Mesodermal cell (in vitro differentiated cells): ENCODE measurements around the gene MAMLD1.

ENCODE experiments used
- H3K27ac ChIP-seq: 2 replicates; pipeline ENCODE4 v1.7.0; 2013; ENCODE audit warnings: mild to moderate bottlenecking, low read depth, low read length, moderate library complexity; ENCODE audit not compliant: severe bottlenecking
- H3K36me3 ChIP-seq: 2 replicates; pipeline ENCODE4 v1.7.1; 2013; ENCODE audit warnings: mild to moderate bottlenecking, low read length, moderate library complexity; ENCODE audit not compliant: control insufficient read depth, insufficient read depth
- H3K4me1 ChIP-seq: one replicate; pipeline ENCODE4 v1.7.1; 2013; ENCODE audit warnings: mild to moderate bottlenecking, low read length; ENCODE audit not compliant: insufficient read depth, control insufficient read depth, poor library complexity, severe bottlenecking
- H3K4me3 ChIP-seq: 2 replicates; pipeline ENCODE4 v1.7.0; 2013; ENCODE audit warnings: low read length, control low read depth, mild to moderate bottlenecking; ENCODE audit not compliant: insufficient read depth, poor library complexity, severe bottlenecking; ENCODE audit errors: extremely low read depth
- H3K9me3 ChIP-seq: 2 replicates; pipeline ENCODE4 v1.7.1; 2013; ENCODE audit warnings: mild to moderate bottlenecking, low read length, moderate library complexity; ENCODE audit not compliant: control insufficient read depth
- WGBS, 2 experiments: methylation state at CpG; one replicate each; pipeline ENCODE4 v1.1.5; 2013; ENCODE audit warnings: missing lambda C conversion rate in 2 of 2; ENCODE audit not compliant: insufficient coverage in 2 of 2; 5-methylcytosine and 5-hydroxymethylcytosine counted together

The MAMLD1 gene

DNA sequence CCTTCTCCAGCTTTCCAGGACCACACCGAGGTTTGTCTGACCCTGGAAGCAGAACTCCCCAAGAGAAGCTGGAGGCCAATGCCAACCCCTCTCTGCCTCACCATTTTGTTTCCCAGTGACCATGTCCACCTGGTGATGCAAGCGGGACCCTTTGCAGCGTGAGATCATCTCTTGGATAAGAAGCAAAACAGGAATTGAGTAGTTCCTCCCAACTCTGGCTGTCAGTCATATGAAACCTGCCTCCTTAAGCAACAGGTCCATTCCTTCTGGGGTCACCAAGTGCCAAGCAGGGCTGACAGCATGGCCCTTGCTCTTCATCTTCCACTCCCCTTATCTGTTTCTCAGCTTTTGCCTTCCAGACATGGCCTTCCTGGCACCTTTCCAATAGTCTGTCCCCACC is 164.0 kb downstream of the MAMLD1 start:
- Histone ChIP-seq H3K4me1 (no peaks in the 10 kb centered on the region), H3K36me3 (no peaks in the 10 kb centered on the region), H3K9me3 (no peaks in the 10 kb centered on the region), H3K4me3 (no peak overlapping the region), H3K27ac (no peak overlapping the region)
- no CpG with 5 or more reads among the region's 3 CpGs for WGBS, 2 experiments

DNA sequence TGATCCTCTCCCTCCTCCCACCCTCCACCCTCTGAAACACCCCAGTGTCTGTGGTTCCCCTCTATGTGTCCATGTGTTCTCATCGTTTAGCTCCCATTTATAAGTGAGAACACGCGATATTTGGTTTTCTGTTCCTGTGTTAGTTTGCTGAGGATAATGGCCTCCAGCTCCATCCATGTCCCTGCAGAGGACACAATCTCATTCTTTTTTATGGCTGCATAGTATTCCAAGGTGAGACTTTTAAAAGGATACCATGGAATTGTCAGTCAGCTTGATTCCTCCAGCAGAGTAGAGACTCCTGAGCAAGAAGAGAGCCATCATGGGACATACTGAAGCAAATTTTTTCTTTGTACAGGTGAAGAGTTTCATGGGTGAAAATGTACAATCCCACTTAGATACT is 166.5 kb downstream of the MAMLD1 start:
- Histone ChIP-seq H3K27ac (no peak overlapping the region), H3K4me3 (no peak overlapping the region), H3K9me3 (no peaks in the 10 kb centered on the region), H3K4me1 (no peaks in the 10 kb centered on the region), H3K36me3 (no peaks in the 10 kb centered on the region)
- WGBS, 2 experiments, result no CpG with 5 or more reads among the region's 3 CpGs

DNA sequence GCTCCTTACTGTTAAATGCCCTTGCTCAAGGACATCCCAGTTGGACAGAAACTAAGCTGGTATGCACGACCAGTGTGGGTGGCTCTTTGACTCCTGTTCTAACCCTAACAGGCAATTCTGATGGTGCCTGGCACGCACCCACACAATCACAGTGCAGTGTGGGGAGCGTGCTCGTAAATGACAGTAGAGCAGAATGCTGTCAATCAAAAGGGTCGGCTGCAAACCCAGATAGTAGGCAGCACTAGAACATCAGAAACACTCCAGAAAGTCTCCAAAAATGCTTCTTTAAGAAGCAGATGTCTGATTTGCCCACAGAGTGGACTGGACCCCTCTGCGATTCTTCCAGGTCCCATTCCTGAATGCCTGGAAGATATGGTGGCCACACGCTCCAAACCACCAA is 167.7 kb downstream of the MAMLD1 start:
- Histone ChIP-seq H3K4me3 (no peak overlapping the region), H3K36me3 (no peaks in the 10 kb centered on the region), H3K9me3 (no peaks in the 10 kb centered on the region), H3K4me1 (no peaks in the 10 kb centered on the region), H3K27ac (no peak overlapping the region)
- 89% methylated on average over 3 of the region's 7 CpGs; no CpG with 5 or more reads in 1 of the 2 experiments for whole genome bisulfite sequencing, 2 experiments

DNA sequence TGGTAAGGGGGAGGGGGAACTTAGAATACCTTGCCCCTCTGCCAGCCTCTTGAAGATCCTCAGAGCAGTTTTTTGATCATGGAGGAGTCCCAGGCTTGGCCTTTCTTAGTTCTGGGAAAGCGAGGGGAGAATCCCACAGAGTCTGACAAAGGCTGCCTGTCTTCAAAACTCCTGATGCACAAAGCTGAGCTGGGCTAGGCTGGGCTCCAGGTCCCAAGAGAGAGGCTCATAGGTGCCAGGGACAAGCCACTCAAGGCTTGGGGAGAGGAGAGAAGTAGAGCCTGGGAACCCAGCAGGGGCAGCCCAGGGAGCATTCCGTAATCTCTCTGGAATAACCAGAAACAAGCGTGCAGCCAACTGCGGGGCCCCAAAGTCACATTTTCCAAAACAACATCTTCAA is 168.3 kb downstream of the MAMLD1 start:
- Histone ChIP-seq H3K9me3 (no peaks in the 10 kb centered on the region), H3K4me1 (no peaks in the 10 kb centered on the region), H3K27ac (no peak overlapping the region), H3K4me3 (no peak overlapping the region), H3K36me3 (no peaks in the 10 kb centered on the region)
- 100% methylated on average over 1 of the region's 4 CpGs; no CpG with 5 or more reads in 1 of the 2 experiments for WGBS, 2 experiments

DNA sequence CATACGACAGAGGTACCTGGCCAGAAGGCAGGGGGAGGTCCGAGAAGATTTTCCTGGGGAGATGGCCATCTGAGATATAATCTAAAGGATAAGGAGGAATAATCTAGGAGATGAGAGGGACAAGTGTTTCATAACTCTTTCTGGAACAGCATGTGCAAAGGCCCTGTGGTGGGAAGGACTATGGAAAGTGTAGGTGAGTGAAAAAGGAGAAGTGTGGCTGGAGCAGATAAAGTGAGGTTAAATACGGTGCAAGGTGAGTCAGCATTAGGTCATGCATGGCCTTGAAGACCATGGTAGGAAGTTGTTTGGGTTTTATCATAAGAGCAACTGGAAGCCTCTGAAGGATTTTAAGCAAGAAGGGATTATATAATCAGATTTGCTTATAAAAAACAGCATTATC is 170.7 kb downstream of the MAMLD1 start:
- no peaks in the 10 kb centered on the region for H3K36me3 ChIP-seq
- WGBS, 2 experiments, result 100% methylated on average over 1 of the region's 3 CpGs; no CpG with 5 or more reads in 1 of the 2 experiments
- no peaks in the 10 kb centered on the region for H3K9me3 ChIP-seq
- no peak overlapping the region for H3K4me3 ChIP-seq
- no peaks in the 10 kb centered on the region for H3K4me1 ChIP-seq
- H3K27ac ChIP-seq, result no peak overlapping the region

DNA sequence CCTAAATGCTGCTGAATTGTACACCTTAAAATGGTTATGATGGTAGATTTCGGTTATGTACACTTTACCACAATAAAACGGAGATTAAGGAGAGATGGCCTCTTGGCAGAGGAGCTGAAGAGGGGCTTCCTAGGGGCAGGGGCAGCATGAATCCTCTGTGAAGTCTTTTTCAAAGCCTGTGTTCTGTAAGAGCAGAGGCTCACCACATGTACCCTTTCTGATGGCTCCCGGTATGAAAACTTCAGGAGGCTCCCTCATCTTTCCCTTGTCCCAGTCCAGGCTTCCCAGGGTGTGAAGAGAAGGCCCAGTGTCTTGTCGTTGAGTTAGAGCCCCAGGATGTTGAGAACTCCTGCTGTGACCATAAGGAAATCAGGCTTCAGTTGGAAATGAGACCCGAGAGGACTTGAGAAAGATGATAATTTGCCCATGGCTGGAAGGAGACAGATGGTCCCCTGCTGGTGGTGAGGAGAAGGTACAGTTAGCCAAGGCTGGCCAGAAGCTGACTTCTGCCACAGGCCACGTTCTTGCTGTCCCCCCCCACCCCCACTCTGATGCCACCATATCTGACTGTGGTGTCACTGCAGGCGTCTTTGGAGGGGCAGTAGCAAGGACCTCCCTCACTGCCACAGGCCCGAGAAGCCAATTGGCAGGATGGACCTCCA is 173.5 kb downstream of the MAMLD1 start:
- Histone ChIP-seq H3K4me3 (no peak overlapping the region), H3K4me1 (no peaks in the 10 kb centered on the region), H3K9me3 (no peaks in the 10 kb centered on the region), H3K36me3 (no peaks in the 10 kb centered on the region), H3K27ac (no peak overlapping the region)
- WGBS, 2 experiments, result 80% methylated on average over 2 of the region's 8 CpGs; no CpG with 5 or more reads in 1 of the 2 experiments

DNA sequence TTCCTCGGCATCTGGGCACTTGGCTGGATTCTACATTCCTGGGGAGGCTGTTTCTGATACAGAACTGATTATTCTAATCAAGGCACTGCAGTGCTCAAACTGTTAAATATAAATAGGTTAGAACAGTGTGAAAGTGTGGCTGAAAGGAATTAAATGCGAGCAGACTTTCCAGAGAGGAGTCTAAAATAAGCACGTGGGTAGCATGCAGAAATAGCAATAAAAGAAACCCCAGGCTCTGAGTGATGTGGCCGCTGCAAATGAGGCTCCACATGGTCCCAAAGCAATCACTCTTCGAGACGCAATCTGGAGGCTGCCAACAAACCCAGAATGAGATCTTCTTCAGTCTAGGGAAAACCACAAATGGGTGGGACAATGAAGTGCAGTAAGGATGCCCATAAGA is 174.7 kb downstream of the MAMLD1 start:
- H3K4me1 ChIP-seq, result no peaks in the 10 kb centered on the region
- H3K4me3 ChIP-seq, result no peak overlapping the region
- 86 to 91% methylated on average over 4 to 5 of the region's 6 CpGs for WGBS, 2 experiments
- no peak overlapping the region for H3K27ac ChIP-seq
- H3K36me3 ChIP-seq, result no peaks in the 10 kb centered on the region
- no peaks in the 10 kb centered on the region for H3K9me3 ChIP-seq

DNA sequence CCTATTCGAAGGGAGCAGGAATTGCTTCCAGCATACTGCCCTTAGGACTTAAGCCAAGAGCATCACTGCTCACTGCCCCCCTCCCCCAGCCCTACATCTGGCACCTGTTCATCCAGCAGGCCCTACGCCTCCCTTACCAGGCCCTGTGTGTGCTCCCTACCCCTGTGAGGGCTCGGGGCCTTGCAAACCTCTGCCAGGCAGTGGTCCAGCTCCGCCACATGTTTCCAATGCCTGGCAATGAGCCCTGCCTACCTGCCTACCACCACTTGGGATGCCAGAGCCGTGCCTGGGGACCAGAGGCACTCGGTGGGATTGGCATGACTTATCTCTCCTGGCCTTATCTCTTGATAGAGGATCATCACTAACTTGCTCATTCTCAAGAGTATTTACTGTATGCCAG is 177.8 kb downstream of the MAMLD1 start:
- 82 to 87% methylated on average over 3 of the region's 6 CpGs for WGBS, 2 experiments
- Histone ChIP-seq H3K27ac (no peak overlapping the region), H3K9me3 (no peaks in the 10 kb centered on the region), H3K4me3 (no peak overlapping the region), H3K4me1 (no peaks in the 10 kb centered on the region), H3K36me3 (no peaks in the 10 kb centered on the region)

DNA sequence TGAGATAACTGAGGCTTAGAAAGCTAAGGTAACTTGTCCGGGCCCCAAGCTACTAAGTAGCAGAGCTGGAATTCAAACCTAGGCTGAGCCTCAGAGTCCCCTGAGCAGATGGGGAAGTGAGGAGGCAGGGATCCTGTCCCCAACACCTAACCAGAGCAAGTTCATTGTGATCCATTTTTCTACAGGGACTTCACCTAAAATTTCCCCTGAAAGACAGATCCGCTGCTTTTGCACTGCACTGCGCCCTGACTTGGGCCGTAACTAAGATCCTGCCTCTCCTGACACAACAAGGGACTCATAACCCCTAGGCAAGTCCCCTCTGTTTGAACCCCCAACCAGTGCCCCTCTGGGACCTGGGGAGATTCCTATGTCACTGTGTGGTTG is 179.7 kb downstream of the MAMLD1 start:
- Histone ChIP-seq H3K9me3 (no peaks in the 10 kb centered on the region), H3K4me3 (no peak overlapping the region), H3K4me1 (no peaks in the 10 kb centered on the region), H3K36me3 (no peaks in the 10 kb centered on the region), H3K27ac (no peak overlapping the region)
- WGBS, 2 experiments, result no CpG with 5 or more reads among the region's 4 CpGs

DNA sequence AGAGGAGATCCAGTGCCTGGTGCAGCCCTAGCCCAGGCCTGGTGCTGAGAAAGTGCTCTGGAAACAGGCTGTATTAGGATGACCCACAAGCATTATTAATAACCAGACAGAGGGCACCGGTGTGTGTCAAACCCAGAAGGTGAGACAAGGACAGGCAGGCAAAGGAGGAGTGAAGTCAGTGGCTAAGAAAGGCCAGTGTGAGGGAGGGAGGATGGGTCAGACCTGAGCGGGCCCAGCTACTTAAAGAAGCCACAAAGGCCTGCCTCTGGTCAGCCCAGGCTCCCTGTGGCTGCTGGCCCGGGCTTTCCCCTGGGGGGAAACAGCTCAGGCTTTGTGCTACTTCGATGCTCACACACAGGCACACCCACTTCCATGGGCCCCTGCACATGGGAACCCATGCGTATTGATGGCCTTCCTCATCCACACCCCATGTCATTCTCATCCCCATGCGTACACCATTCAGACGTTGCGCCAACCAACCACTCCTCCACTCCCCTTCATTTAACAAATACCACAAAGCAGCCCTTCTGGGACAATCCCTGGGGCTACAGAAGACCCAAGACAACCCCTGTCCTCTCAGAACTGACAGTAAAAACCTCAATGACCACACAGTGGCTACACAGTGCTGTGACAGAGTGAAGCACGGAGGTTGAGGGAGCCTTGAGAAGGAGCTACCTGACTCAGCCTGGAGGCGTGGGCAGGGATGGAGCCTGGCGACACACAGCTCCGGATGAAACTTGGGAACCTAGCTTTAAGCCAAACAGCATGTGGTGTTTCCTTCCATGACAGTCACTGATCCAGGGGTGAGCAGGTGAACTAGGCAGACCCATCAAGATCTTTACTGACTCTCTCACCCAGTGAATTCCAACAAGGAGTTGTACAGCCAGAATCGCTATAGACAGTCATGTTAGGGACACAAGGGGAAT is 180.4 kb downstream of the MAMLD1 start:
- H3K4me1 ChIP-seq, result no peaks in the 10 kb centered on the region
- 80 to 82% methylated on average over 6 to 7 of the region's 13 CpGs for WGBS, 2 experiments

More for the DNA sequence above, 180.4 kb downstream of the MAMLD1 start:
- Histone ChIP-seq H3K4me3 (no peak overlapping the region), H3K27ac (no peak overlapping the region), H3K36me3 (no peaks in the 10 kb centered on the region), H3K9me3 (no peaks in the 10 kb centered on the region)
